Suppressor macrophage treated with lipopolysaccharide for 1 hour (primary cell): ENCODE measurements around the gene KRTAP4-3.
"Not testable (repeated sequence)": the region's sequence is repeated elsewhere in the genome, so short reads cannot be mapped to it uniquely, and the experiment has no call there.

Experiments
- DNase-seq, 3 donors: peaks; one replicate each; pipeline ENCODE4 v3.0.0-alpha.2; 2020 to 2022

The KRTAP4-3 gene

DNA sequence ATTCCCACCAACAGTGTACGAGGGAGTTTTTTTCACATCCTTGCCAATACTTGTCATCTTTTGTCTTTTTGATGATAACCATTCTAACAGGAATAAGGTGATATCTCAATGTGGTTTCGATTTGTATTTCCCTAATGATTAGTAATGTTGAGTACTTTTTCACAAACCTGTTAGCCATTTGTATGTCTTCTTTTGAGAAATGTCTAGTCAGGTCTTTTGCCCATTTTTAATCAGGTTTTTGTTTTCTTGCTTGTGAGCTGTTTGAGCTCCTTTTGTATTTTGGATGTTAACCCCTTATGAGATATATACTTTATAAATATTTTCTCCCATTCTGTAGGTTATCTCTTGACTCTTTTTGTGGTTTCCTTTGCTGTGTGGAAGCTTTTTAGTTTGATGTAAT is 16.5 kb downstream of the KRTAP4-3 start:
- DNase-seq, result no peak

DNA sequence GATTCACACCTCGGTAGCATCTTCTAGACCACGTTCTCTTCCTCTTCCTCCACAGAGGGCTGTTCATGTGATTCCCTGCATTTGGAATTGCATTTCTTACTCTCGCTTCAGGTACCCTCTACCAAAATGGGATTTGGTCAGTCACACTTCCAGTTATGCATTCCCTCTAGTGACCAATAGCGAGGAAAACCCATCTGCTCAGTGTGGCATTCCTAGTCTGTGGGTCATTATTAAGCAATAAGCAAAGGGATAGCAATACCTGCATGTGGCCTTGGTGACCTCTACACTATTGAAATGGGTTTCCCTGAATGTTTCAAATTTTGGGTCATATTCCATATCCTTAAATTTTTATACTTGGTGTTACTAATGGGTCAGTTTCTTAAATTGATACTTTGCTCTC is 18.0 kb downstream of the KRTAP4-3 start:
- DNase-seq, result no peak

GRCh38 chr17:41149652-41149985 is 18.4 kb downstream of the KRTAP4-3 start, which contains the start of gene KRTAP4-5:
Gene KRTAP4-5 (minus strand): TSS chr17:41149825. CDS start chr17:41149767, 58 bp downstream.
- DNase-seq, result no peak

- DNase-seq, result peak in 1 of 3 donors; percentile 14
These were observed 18.9 kb downstream of the KRTAP4-3 start for GRCh38 chr17:41148971-41149651.

DNA sequence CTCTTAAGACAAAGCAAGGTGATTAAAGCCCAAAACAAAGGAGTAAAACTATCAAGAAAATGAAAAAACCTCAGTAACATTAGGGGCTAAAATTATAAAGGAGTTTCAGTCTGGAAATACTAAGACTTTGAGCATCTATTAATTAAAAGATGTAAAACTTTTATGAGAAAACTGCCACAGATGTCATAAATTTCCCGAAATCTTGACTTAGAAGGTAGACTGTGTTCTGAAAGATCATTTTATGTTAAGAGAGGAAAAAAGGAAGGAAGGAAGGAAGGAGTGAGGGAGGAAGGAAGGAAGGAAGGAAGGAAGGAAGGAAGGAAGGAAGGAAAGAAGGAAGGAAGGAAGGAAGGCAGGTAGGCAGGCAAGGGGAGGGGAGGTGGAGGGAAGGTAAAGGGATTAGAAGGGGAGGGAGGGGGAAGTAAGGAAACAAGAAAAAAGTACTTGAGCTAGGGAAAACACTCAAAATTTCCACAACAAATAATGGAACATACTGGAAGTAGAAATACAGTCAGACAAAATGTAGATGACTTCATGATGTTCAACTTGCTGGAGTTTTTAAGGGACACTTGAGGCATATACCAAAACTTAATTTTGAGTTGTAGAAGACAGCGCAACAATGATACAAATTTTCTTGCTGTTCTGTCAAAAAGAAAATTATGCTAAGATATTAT is 20.4 kb downstream of the KRTAP4-3 start:
- DNase-seq, result peak; percentile 9 to 47 (median 35)

- DNase-seq, result no peak
These were observed 22.8 kb downstream of the KRTAP4-3 start for GRCh38 chr17:41145261-41145660.

DNA sequence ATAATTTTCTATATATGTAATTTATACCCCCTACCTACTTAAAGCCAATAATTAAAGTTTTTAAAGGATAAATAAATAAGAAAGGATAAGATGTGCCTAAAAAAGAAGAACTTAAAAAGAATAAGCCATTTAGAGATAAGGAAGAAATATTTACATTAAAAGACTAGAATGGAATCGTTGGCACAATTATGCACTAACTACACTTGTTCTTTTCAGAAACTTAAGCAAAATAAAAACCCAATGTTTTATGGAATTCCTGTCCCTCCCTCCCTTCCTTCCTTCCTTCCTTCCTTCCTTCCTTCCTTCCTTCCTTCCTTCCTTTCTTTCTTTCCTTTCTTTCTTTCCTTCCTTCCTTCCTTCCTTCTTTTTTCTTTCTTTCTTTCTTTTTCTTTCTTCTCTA is 23.2 kb downstream of the KRTAP4-3 start:
- DNase-seq, result no peak

GRCh38 chr17:41141361-41141760 is 26.7 kb downstream of the KRTAP4-3 start:
- DNase-seq, result no peak

- DNase-seq, result peak; percentile 59 to 79 (median 75)
These were observed 27.5 kb downstream of the KRTAP4-3 start, which contains the start of gene KRTAP4-6 for GRCh38 chr17:41140360-41141131. Gene KRTAP4-6 (minus strand): TSS chr17:41140544. CDS start chr17:41140487, 57 bp downstream.

- DNase-seq, result not testable (repeated sequence)
These were observed 28.2 kb downstream of the KRTAP4-3 start for GRCh38 chr17:41139865-41140264.

DNA sequence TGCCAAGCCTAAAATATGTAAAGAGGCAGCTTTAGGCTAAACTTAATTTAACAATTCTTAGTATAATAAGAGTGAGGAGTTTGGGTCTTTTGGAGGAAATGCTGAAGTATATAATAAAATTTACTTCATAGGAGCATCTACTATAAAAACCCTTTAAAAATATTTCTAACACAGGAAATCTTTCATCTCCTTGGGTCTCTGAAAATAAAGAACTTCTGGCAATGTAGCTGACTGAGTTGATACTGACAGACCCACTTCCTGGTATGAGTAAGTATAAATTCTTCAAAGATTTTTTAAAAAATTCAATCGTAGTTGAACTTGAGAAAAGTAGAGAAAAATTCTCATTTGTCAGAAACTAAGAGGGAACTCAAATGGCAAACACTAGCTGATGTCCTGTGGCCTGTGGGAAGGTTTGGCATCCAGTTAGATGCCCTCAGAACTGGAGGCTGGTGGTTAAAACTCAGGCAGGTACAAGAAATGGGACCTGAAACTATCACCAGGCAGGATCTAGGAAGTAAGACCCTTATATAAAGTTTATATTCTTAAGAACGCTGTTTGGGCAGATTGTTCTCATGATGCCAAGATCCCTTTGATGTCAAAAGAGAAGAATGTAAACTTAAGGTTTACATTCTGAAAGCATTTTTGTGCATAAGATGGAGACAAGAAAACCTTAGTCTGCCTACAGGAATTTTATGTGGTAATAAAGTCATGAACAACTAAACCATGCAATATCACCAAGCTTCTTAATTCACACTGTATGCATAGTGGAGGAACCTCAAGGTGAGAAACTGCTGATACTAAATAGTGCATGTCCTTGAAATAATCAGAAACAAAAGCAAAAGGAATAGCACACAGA is 33.9 kb downstream of the KRTAP4-3 start:
- DNase-seq, result no peak

DNA sequence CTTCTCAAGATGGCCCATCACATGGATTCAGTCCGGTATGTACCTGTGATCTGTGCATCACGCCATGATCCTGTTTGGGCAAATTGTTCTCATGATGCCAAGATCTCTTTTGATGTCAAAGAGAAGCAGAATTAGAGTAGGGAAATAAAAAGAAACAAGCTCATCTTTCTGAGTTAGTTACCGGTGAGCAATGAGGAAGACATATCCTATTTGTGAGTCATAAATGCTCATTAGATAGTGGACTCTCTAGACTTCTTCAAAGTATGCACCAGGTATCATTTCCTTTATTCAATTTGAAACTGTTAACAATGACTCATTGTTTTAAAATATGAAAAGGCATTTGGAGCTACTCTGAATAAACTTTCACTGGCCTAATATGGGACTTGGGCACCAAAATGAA is 36.0 kb downstream of the KRTAP4-3 start:
- DNase-seq, result peak in 1 of 3 donors; percentile 3

GRCh38 chr17:41127371-41127770 is 40.6 kb downstream of the KRTAP4-3 start:
- no peak for DNase-seq

DNA sequence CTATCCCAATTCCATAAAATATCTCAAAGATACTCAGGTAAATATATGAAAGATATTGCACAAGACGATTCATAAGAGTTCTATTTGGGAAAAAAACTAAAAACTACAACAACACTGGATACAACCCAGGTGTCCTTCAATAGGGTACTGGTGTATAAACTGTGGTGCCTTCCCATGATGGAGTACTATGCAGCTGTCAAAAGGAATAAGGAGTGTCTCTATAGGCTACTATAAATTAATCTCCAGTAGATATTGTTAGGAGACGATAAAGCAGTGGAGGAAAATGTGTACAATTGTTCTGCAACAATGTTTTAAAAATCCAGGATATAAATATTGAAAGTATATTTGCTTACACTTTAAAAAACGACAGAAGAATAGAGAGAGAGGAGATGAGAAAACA is 41.6 kb downstream of the KRTAP4-3 start:
- no peak for DNase-seq

DNA sequence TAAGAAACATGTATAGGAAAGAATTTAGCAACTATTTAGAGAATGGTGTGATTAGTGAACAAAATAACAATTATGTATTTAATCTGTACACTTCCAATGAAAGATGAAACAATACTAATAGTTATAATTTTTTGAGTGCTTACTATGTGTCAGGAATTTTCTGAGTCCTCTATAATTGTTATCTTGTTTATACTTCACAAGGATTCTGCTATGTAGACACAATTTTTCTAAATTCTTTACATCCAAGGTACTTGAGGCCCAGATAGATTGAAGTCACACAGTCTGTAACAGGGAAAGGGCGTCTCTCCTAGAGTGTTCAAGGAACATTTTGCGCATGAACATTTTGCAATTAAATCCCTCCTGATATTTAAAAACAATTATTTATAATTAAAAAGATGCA is 43.0 kb downstream of the KRTAP4-3 start:
- DNase-seq, result no peak

GRCh38 chr17:41123991-41124371 is 44.0 kb downstream of the KRTAP4-3 start, which contains the start of gene KRTAP4-12:
Gene KRTAP4-12 (minus strand): TSS chr17:41124182. CDS start chr17:41124122, 60 bp downstream.
- not testable (repeated sequence) for DNase-seq

GRCh38 chr17:41123292-41123990 is 44.6 kb downstream of the KRTAP4-3 start:
- DNase-seq, result not testable (repeated sequence)

DNA sequence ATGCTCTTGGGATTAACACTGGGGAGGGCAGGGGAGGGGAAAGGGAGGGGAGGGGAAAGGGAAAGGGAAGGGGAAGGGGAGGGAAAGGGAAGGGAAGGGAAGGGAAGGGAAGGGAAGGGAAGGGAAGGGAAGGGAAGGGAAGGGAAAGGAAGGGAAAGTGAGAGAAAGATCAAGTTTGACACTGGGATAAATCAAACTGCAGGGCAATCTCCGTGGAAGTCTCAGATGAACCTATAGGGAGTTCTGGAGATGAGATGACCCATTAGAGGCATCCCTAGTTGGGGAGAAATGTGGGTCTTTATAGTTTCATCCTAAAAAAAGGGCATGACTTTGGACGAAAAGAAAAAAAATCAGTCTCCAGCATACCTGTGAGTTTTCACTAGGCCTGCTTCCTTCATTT is 46.3 kb downstream of the KRTAP4-3 start:
- DNase-seq, result no peak

DNA sequence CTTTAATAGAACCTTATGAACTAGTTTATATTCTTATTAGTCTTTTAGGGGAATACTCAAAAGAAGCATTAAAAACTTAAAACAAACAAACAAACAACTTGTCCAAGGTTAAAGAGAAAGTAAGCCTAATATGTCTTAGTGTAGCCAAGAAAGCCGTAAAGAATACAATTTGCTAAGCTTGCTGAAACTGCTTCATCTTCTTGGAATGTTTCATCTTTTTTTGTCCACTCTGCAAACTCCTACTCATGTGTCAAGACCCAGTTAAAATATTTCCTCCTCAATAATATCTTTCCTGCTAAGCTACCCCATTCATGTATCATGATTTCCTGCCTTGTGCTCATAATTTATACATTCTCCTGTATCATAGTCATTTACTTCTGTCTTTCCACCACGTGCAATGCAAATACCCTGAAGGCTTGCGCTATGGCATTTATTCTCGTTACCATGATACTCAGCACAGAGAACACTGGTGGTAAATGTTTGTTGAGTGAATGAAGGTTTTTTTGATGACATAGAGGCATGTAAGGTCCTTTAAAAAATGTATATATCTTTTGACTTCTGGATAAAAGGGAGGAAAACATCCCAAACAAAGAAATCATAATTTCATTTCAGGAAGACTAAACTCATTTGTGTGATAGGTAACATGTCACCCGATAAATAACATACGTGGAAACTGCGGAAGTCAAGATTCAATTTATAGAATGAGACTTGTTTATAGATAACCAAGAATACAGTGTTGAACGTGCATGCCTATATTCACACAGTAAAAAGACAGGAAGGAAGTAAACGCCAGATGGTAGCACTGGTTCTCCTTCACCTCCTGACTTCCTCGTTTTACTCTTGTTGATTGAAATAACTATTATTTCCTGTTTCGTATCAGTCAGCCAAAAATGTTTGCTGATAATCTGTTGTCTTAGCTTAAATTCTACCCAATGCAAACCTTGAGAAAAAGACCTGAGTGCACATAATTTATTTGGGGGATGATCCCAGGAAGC is 48.0 kb downstream of the KRTAP4-3 start:
- DNase-seq, result peak in 1 of 3 donors; percentile 33

DNA sequence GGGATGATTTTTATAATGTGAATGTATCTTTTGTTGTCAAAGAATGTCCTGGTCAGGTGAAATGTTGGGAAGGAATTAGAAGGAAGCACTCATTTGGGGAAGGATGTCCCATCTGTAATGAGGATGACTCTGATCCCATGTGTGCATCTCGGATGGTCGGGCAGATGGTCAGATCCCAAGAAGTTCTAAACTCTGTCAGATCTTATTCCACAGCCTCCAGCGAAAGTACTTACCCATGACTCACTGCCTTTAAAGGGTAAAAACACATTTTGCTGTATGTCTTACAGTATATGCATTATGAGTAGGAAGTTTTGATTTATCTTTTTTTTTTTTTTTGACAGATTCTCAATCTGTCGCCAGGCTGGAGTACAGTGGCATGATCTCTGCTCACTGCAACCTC is 49.3 kb downstream of the KRTAP4-3 start:
- DNase-seq, result no peak
